HG03095 (cell line): ENCODE results near the gene ZNF75A.

ENCODE experiments used
- ATAC-seq: cut with Tn5 transposase; IDR thresholded peaks from one replicate; pipeline ENCODE4 v1.9.1; 2021; ENCODE audit warnings: moderate library complexity; ENCODE audit not compliant: unreplicated experiment

The ZNF75A gene

DNA sequence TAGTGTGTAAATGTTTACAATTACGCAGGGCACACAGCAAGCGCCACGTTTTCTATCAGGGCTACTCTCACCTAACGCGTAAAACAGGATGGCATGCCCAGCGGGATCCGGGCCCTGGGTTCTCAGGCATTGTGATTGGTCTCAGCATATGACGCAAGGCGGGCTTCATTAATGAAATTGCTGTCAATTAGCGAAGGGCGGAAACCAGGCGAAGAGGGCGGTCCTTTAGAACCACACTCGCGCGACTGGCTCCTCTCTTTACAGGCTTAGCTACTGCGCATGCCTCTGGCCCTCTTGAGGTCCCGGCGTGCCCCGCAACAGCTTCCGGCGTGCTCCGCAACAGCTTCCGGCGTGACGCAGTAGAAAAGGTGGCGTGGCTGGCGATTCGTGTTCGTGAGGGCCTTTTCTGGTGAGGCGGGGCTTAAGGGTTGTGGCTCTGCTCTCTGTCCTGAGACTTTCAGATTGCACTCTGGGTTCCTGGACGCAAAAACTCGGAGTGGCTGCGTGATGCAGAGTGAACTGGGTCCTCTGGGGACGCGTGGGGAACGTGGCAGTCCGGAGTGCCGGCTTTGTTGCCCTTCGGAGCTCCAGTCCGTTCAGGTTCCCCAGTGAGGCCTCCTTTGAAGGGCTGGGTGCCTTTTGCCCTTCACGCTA is 59.6 kb downstream of the ZNF75A start:
- ATAC-seq: no peak
